HPDE6-E6E7 (cell line): ENCODE results near the gene SLC2A14.
A peak's percentile ranks its signal among the peaks of the same experiment; 100 is the strongest.
"Not testable (repeated sequence)": the region's sequence is repeated elsewhere in the genome, so short reads cannot be mapped to it uniquely, and the experiment has no call there.

ENCODE experiments used
- DNase-seq: peaks from one replicate; pipeline ENCODE4 v3.0.0; 2011; ENCODE audit warnings: missing footprints; ENCODE audit errors: extremely low spot score

SLC2A14 gene

GRCh38 chr12:7834701-7835100 lies 38.0 kb downstream of the SLC2A14 start:
- no peak for DNase-seq

GRCh38 chr12:7833831-7834230 lies 38.9 kb downstream of the SLC2A14 start:
- DNase-seq: no peak

- DNase-seq: not testable (repeated sequence)
These were observed 39.5 kb downstream of the SLC2A14 start for GRCh38 chr12:7833201-7833600.

GRCh38 chr12:7832059-7832696 lies 40.5 kb downstream of the SLC2A14 start:
- DNase-seq: peak; percentile 36

- DNase-seq: not testable (repeated sequence)
These were observed 43.0 kb downstream of the SLC2A14 start for GRCh38 chr12:7829737-7830136.

- DNase-seq: peak; percentile 34
These were observed 47.0 kb downstream of the SLC2A14 start for GRCh38 chr12:7825754-7826153.

GRCh38 chr12:7806863-7807487 lies 65.7 kb downstream of the SLC2A14 start:
- peak; percentile 34 for DNase-seq

GRCh38 chr12:7806319-7806718 lies 66.4 kb downstream of the SLC2A14 start:
- not testable (repeated sequence) for DNase-seq

GRCh38 chr12:7801460-7801859 lies 71.3 kb downstream of the SLC2A14 start:
- no peak for DNase-seq

- not testable (repeated sequence) for DNase-seq
These were observed 73.9 kb downstream of the SLC2A14 start for GRCh38 chr12:7798750-7799308.

GRCh38 chr12:7797698-7798398 lies 74.9 kb downstream of the SLC2A14 start:
- DNase-seq: no peak

- not testable (repeated sequence) for DNase-seq
These were observed 75.4 kb downstream of the SLC2A14 start for GRCh38 chr12:7797269-7797668.

GRCh38 chr12:7793211-7793610 lies 79.5 kb downstream of the SLC2A14 start:
- DNase-seq: no peak

GRCh38 chr12:7788884-7789528 lies 83.7 kb downstream of the SLC2A14 start, which contains the start of gene NANOG:
NANOG (plus strand) TSS chr12:7789402; CDS start chr12:7789615, 213 bp downstream.
- not testable (repeated sequence) for DNase-seq

- DNase-seq: no peak
These were observed 84.4 kb downstream of the SLC2A14 start for GRCh38 chr12:7788294-7788660.

GRCh38 chr12:7787574-7788293 lies 85.0 kb downstream of the SLC2A14 start:
- no peak for DNase-seq

- DNase-seq: no peak
These were observed 88.0 kb downstream of the SLC2A14 start for GRCh38 chr12:7784701-7785100.

- not testable (repeated sequence) for DNase-seq
These were observed 89.3 kb downstream of the SLC2A14 start for GRCh38 chr12:7783433-7783832.

- DNase-seq: no peak
These were observed 90.7 kb downstream of the SLC2A14 start for GRCh38 chr12:7782055-7782454.

- DNase-seq: no peak
These were observed 91.4 kb downstream of the SLC2A14 start for GRCh38 chr12:7781274-7781673.

- no peak for DNase-seq
These were observed 102.7 kb downstream of the SLC2A14 start for GRCh38 chr12:7769999-7770398.
